Colonic mucosa (tissue), 4 donors: ENCODE data around the gene ABCG4. TPM values are rescaled to one million over a fixed set of nuclear protein-coding genes. Genes with fewer than 3 reads are reported as not detected.
A peak's percentile ranks its signal among the peaks of the same experiment; 100 is the strongest.
"Not testable (repeated sequence)": the region's sequence is repeated elsewhere in the genome, so short reads cannot be mapped to it uniquely, and the experiment has no call there.

Experiments
- DNase-seq: peaks from one replicate; pipeline ENCODE4 v3.0.0-alpha.2; 2020
- H3K27ac ChIP-seq: fragments of 200-600 bp; one replicate; pipeline ENCODE4 v1.8.0; 2021
- H3K27me3 ChIP-seq: fragments of 200-600 bp; one replicate; pipeline ENCODE4 v1.8.0; 2021
- H3K36me3 ChIP-seq: fragments of 200-600 bp; one replicate; pipeline ENCODE4 v1.8.0; 2021
- H3K4me1 ChIP-seq: fragments of 200-600 bp; one replicate; pipeline ENCODE4 v1.8.0; 2021; ENCODE audit warnings: mild to moderate bottlenecking
- H3K4me3 ChIP-seq: fragments of 200-600 bp; one replicate; pipeline ENCODE4 v1.8.0; 2021
- H3K9ac ChIP-seq, 2 donors: one replicate each; pipeline ENCODE4 v1.7.0; 2013; ENCODE audit warnings: control low read depth in 2 of 2, low read depth in 2 of 2, low read length in 2 of 2
- H3K9me3 ChIP-seq: fragments of 200-600 bp; one replicate; pipeline ENCODE4 v1.8.0; 2021
- intact Hi-C: fragments of 100-400 bp; cut with DNase I; formaldehyde crosslinking; loops from one replicate; pipeline ENCODE4 v1.14.1; 2022
- total RNA-seq, 2 donors: library from RNA; stranded (reverse); fragmentation: NEBNext Ultra II Directional in 1 of 2; extraction: Animal tissue kit (Norgen Biotek cat#: 25700) in 1 of 2; gene quantifications; one replicate each; pipeline ENCODE4 v1.2.1, GENCODE V29; 2021
- TF ChIP-seq, protein P1 (sequence below): fragments of 200-600 bp; IDR thresholded peaks from one replicate; pipeline ENCODE4 v1.8.0; 2022; ENCODE audit warnings: antibody characterized with exemption, mild to moderate bottlenecking
- donor health status: healthy.
- donor health status: DM: no; HTN: no; CAD: no.
- donor health status: DM: no; HTN: no; CAD: no.

ABCG4 gene
- total RNA-seq, 2 donors from 2014 or later: 0.05 to 0.22 TPM

DNA sequence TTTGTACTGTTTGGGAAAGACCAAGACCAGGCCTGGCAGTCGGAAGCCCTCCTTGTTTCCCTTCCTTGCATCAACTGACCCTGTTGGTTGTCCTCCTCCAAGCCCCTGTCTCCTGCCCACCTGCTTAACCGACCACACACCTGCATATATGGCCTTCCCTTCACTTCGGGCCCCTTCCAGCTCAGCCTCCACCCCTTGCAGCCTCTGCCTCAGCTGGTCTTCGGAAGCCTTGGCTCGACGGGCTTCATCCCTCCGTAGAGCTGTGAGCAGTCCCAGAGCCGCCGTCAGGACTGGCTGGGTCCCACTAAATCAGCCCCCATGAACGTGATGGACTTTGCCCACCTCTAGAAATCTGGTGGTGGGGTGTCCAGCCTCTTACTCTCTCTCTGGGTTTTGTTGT lies 44.8 kb downstream of the ABCG4 start:
- Histone ChIP-seq H3K27me3 (no peaks in the 10 kb centered on the region), H3K4me3 (no peak overlapping the region), H3K27ac (no peak overlapping the region), H3K9ac (no peak overlapping the region), H3K9me3 (no peaks in the 10 kb centered on the region), H3K4me1 (no peaks in the 10 kb centered on the region), H3K36me3 (no peaks in the 10 kb centered on the region)
- TF ChIP-seq, protein P1, sequence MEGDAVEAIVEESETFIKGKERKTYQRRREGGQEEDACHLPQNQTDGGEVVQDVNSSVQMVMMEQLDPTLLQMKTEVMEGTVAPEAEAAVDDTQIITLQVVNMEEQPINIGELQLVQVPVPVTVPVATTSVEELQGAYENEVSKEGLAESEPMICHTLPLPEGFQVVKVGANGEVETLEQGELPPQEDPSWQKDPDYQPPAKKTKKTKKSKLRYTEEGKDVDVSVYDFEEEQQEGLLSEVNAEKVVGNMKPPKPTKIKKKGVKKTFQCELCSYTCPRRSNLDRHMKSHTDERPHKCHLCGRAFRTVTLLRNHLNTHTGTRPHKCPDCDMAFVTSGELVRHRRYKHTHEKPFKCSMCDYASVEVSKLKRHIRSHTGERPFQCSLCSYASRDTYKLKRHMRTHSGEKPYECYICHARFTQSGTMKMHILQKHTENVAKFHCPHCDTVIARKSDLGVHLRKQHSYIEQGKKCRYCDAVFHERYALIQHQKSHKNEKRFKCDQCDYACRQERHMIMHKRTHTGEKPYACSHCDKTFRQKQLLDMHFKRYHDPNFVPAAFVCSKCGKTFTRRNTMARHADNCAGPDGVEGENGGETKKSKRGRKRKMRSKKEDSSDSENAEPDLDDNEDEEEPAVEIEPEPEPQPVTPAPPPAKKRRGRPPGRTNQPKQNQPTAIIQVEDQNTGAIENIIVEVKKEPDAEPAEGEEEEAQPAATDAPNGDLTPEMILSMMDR: no peak
- no peak for DNase-seq
- intact Hi-C loops: loop anchor here (5.0 kb wide), 1 partner anchor 36 kb away; no protein-coding TSS in a partner anchor

GRCh38 chr11:119194811-119195440 lies 46.1 kb downstream of the ABCG4 start:
- Histone ChIP-seq H3K36me3 (no peaks in the 10 kb centered on the region), H3K4me3 (no peak overlapping the region)
- intact Hi-C loops: loop anchor here (5.0 kb wide), 1 partner anchor 38 kb away; no protein-coding TSS in a partner anchor

DNA sequence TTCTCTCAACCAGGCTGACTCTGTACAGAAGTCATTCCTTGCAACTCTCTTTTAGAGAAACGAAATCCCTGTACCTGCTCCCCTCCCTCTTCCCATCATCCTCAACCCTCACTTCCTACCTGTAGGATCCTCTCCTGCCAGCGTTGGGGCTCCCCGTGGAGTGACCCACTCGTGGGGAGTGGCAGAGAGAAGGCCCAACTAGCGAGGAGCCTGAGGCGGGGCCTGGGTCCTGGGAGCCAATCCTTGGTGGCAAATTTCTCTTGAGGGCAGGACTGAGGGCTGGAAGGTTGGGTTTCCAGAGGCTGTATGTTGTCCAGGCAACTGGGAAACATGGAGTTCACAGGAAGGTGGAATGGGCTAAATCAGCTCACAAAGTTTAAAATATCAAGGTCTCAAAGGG lies 46.8 kb downstream of the ABCG4 start:
- no peaks in the 10 kb centered on the region for H3K9me3 ChIP-seq
- H3K4me3 ChIP-seq: no peak overlapping the region
- TF ChIP-seq, protein P1: no peak
- H3K4me1 ChIP-seq: no peaks in the 10 kb centered on the region
- no peak overlapping the region for H3K27ac ChIP-seq
- intact Hi-C loops: no loop called here
- H3K36me3 ChIP-seq: no peaks in the 10 kb centered on the region
- peak; percentile 61 for DNase-seq
- no peak overlapping the region for H3K9ac ChIP-seq
- H3K27me3 ChIP-seq: no peaks in the 10 kb centered on the region

More at GRCh38 chr11:119194811-119195440, 46.1 kb downstream of the ABCG4 start:
- no peak overlapping the region for H3K27ac ChIP-seq
- H3K9me3 ChIP-seq: no peaks in the 10 kb centered on the region
- DNase-seq: no peak
- TF ChIP-seq, protein P1: no peak
- H3K9ac ChIP-seq: no peak overlapping the region
- H3K4me1 ChIP-seq: no peaks in the 10 kb centered on the region
- H3K27me3 ChIP-seq: no peaks in the 10 kb centered on the region

GRCh38 chr11:119196833-119197483 lies 48.1 kb downstream of the ABCG4 start:
- Histone ChIP-seq H3K36me3 (no peaks in the 10 kb centered on the region), H3K27ac (no peak overlapping the region), H3K27me3 (no peaks in the 10 kb centered on the region), H3K9ac (no peak overlapping the region), H3K9me3 (no peaks in the 10 kb centered on the region), H3K4me1 (no peaks in the 10 kb centered on the region), H3K4me3 (no peak overlapping the region)
- DNase-seq: peak; percentile 88
- TF ChIP-seq, protein P1: peak; percentile 67
- intact Hi-C loops: no loop called here

- no peak overlapping the region for H3K27ac ChIP-seq
- TF ChIP-seq, protein P1: no peak
- H3K9me3 ChIP-seq: no peaks in the 10 kb centered on the region
- no peak overlapping the region for H3K9ac ChIP-seq
- no peaks in the 10 kb centered on the region for H3K4me1 ChIP-seq
- no peaks in the 10 kb centered on the region for H3K36me3 ChIP-seq
- intact Hi-C loops: no loop called here
- no peak overlapping the region for H3K4me3 ChIP-seq
- no peak for DNase-seq
- H3K27me3 ChIP-seq: no peaks in the 10 kb centered on the region
Measured at GRCh38 chr11:119198925-119199324, 50.1 kb downstream of the ABCG4 start.

- intact Hi-C loops: loop anchor here (5.0 kb wide), 1 partner anchor 104 kb away; a partner anchor contains a TSS
- H3K36me3 ChIP-seq: not testable (repeated sequence)
Measured at GRCh38 chr11:119201236-119201635, 52.4 kb downstream of the ABCG4 start.

More at GRCh38 chr11:119201236-119201635, 52.4 kb downstream of the ABCG4 start:
- H3K4me1 ChIP-seq, DNase-seq, H3K27ac ChIP-seq, H3K9ac ChIP-seq, H3K27me3 ChIP-seq, H3K9me3 ChIP-seq, H3K4me3 ChIP-seq: not testable (repeated sequence)
